Mesodermal cell (in vitro differentiated cells): Measurements from ENCODE around the gene ELOVL5.

Experiments
- H3K27ac ChIP-seq: 2 replicates; pipeline ENCODE4 v1.7.0; 2013; ENCODE audit warnings: mild to moderate bottlenecking, low read depth, low read length, moderate library complexity; ENCODE audit not compliant: severe bottlenecking
- H3K36me3 ChIP-seq: 2 replicates; pipeline ENCODE4 v1.7.1; 2013; ENCODE audit warnings: mild to moderate bottlenecking, low read length, moderate library complexity; ENCODE audit not compliant: control insufficient read depth, insufficient read depth
- H3K4me1 ChIP-seq: one replicate; pipeline ENCODE4 v1.7.1; 2013; ENCODE audit warnings: mild to moderate bottlenecking, low read length; ENCODE audit not compliant: insufficient read depth, control insufficient read depth, poor library complexity, severe bottlenecking
- H3K4me3 ChIP-seq: 2 replicates; pipeline ENCODE4 v1.7.0; 2013; ENCODE audit warnings: low read length, control low read depth, mild to moderate bottlenecking; ENCODE audit not compliant: insufficient read depth, poor library complexity, severe bottlenecking; ENCODE audit errors: extremely low read depth
- H3K9me3 ChIP-seq: 2 replicates; pipeline ENCODE4 v1.7.1; 2013; ENCODE audit warnings: mild to moderate bottlenecking, low read length, moderate library complexity; ENCODE audit not compliant: control insufficient read depth
- WGBS, 2 experiments: methylation state at CpG; one replicate each; pipeline ENCODE4 v1.1.5; 2013; ENCODE audit warnings: missing lambda C conversion rate in 2 of 2; ENCODE audit not compliant: insufficient coverage in 2 of 2; 5-methylcytosine and 5-hydroxymethylcytosine counted together

ELOVL5 gene

DNA sequence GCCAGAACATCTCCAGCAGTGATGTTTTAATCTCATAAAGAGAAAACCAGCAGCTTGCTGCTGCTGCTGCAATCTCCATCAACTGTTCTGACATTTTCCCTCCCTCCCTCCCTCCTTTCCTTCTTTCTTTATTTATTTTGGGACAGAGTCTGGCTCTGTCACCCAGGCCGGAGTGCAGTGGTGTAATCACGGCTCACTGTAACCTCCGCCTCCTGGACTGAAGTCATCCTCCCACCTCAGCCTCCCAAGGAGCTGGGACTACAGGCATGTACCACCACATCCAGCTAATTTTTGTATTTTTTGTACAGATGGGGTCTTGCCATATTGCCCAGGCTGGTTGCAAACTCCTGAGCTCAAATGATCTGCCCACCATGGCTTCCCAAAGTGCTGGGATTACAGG lies 5.7 kb downstream of the ELOVL5 start:
- no peaks in the 10 kb centered on the region for H3K4me1 ChIP-seq

DNA sequence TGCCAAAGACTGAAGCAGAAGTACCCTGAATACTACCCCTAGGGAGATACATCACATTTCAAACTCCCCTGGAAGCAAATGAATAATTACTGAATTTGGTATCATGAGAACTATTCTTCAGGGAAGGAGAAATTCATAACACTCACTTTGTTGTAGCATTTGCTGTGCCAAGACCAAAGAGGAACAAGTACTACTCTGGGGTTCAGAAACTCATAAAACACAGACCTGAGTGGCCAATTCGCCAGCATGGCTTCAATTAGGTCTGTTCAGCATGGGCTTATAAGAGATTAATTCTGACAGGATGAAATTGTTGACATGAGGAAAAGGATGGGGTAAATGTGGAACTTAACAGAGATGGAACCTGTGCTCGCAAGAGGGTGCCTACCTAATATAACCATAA lies 6.5 kb downstream of the ELOVL5 start:
- no peaks in the 10 kb centered on the region for H3K9me3 ChIP-seq
- H3K36me3 ChIP-seq = peaks cover 37% of the 10 kb centered on the region
- H3K27ac ChIP-seq = no peak overlapping the region
- H3K4me3 ChIP-seq = no peak overlapping the region
- H3K4me1 ChIP-seq = no peaks in the 10 kb centered on the region
- 67 to 73% methylated on average over 1 of the region's 2 CpGs for whole genome bisulfite sequencing, 2 experiments

More for the DNA sequence above, 5.7 kb downstream of the ELOVL5 start:
- no peaks in the 10 kb centered on the region for H3K9me3 ChIP-seq
- peaks cover 29% of the 10 kb centered on the region for H3K36me3 ChIP-seq
- 87% methylated on average over 3 of the region's 3 CpGs; no CpG with 5 or more reads in 1 of the 2 experiments for WGBS, 2 experiments
- H3K27ac ChIP-seq = no peak overlapping the region
- H3K4me3 ChIP-seq = no peak overlapping the region

- H3K4me1 ChIP-seq = no peaks in the 10 kb centered on the region
- H3K36me3 ChIP-seq = peaks cover 35% of the 10 kb centered on the region
- 80 to 92% methylated on average over 2 of the region's 2 CpGs for WGBS, 2 experiments
- H3K9me3 ChIP-seq = no peaks in the 10 kb centered on the region
- H3K27ac ChIP-seq = no peak overlapping the region
- H3K4me3 ChIP-seq = no peak overlapping the region
These were observed 8.2 kb downstream of the ELOVL5 start for GRCh38 chr6:53340536-53340935.

DNA sequence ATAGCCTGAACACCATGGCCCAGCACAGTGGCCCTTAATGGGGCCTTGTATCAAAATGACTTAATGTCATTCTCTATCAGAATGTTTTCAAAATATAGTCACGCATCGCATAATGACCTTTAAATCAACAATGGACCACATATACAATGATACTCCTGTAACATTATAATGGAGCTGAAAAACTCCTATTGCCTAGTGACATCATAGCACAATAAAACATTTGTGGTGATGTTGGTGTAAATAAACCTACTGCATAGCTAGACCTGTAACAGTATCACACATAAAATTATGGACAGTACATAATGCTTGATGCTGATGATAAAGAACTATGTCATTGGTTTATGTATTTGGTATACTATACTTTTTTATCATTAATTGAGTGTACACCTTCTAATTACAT lies 9.3 kb downstream of the ELOVL5 start:
- H3K4me3 ChIP-seq = no peak overlapping the region
- no peaks in the 10 kb centered on the region for H3K9me3 ChIP-seq
- no peak overlapping the region for H3K27ac ChIP-seq
- peaks cover 30% of the 10 kb centered on the region for H3K36me3 ChIP-seq
- WGBS, 2 experiments = 100% methylated on average over 1 of the region's 2 CpGs; no CpG with 5 or more reads in 1 of the 2 experiments
- H3K4me1 ChIP-seq = no peaks in the 10 kb centered on the region

DNA sequence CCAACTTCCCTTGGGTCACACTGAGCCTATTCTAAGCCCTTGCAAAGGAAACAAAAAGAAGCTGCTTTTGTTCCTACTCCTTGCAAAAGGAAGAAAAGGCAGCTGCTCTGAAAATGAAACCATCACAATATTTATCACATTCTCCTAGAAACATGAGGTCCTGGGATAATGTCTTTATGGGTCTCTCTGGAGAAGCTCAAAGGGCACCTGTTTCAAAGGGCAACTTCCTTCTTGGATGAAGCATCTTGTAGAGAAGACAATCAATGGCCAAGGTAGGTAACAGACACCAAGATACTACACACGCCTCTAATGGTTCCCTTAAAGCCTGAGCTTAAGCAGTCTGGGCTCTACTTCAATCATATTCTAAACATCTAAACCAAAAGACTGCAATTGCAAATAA lies 10.4 kb downstream of the ELOVL5 start:
- Histone ChIP-seq H3K4me3 (no peak overlapping the region), H3K27ac (no peak overlapping the region), H3K9me3 (no peaks in the 10 kb centered on the region), H3K36me3 (peaks cover 35% of the 10 kb centered on the region), H3K4me1 (no peaks in the 10 kb centered on the region)
- 86% methylated on average over 1 of the region's 1 CpG; no CpG with 5 or more reads in 1 of the 2 experiments for whole genome bisulfite sequencing, 2 experiments

DNA sequence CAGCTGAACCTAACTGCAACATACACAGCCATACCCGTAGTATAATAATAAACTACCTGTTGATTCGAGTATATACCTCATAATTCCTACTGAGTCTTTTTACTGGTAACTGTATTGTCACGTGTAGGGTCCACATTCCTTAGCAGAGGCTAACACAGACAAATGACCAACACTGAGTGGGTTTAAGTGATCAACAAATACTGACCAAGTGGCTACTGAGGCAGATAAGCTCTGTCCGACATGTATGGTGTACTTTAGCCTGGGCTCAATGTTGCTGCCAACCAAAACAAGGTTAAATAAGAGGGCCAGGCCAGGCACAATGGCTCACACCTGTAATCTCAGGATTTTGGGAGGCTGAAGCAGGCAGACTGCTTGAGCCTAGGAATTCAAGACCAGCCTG lies 12.7 kb downstream of the ELOVL5 start:
- H3K4me1 ChIP-seq = no peaks in the 10 kb centered on the region
- 83 to 97% methylated on average over 2 to 4 of the region's 4 CpGs for WGBS, 2 experiments
- no peak overlapping the region for H3K4me3 ChIP-seq
- H3K9me3 ChIP-seq = no peaks in the 10 kb centered on the region
- no peak overlapping the region for H3K27ac ChIP-seq
- peaks cover 34% of the 10 kb centered on the region for H3K36me3 ChIP-seq

DNA sequence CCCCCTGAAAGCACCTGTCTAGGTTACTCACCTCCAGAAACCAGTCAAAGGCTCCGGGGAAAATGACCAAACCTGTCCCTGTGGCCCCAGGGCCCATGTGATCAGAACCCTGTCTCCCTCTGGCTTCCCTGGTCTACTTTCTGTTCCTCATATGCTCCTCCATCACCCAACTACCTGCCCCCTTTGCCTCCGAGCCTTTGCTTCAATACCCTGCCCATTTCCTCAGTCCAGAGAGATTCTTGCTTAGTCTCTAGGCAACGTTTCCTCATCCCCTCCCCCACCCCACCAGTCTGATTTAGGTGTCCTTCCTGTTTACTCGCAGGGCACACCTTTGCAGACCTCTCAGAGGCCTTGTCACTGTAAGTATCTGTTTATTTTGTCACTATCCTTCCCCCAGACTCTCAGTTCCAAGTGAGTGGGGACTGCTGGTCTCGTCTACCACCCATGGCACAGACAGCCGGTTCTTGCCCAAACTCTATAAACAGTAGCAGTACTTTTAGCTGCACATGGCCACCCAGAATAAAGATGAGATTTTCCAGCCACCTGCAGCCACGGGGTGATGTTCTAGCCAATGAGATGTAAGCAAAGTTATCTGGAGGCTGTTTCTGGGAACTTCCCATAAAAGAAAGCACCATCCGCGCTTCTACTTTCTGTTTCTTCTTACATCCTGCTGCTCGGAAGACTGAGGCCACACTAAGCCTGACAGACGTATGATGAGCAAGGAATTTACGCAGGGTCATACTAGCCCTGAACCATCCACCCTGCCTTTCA lies 13.3 kb downstream of the ELOVL5 start:
- 88 to 95% methylated on average over 10 to 11 of the region's 12 CpGs for WGBS, 2 experiments
- no peak overlapping the region for H3K4me3 ChIP-seq
- no peaks in the 10 kb centered on the region for H3K4me1 ChIP-seq
- H3K9me3 ChIP-seq = no peaks in the 10 kb centered on the region
- peaks cover 34% of the 10 kb centered on the region for H3K36me3 ChIP-seq
- H3K27ac ChIP-seq = no peak overlapping the region

DNA sequence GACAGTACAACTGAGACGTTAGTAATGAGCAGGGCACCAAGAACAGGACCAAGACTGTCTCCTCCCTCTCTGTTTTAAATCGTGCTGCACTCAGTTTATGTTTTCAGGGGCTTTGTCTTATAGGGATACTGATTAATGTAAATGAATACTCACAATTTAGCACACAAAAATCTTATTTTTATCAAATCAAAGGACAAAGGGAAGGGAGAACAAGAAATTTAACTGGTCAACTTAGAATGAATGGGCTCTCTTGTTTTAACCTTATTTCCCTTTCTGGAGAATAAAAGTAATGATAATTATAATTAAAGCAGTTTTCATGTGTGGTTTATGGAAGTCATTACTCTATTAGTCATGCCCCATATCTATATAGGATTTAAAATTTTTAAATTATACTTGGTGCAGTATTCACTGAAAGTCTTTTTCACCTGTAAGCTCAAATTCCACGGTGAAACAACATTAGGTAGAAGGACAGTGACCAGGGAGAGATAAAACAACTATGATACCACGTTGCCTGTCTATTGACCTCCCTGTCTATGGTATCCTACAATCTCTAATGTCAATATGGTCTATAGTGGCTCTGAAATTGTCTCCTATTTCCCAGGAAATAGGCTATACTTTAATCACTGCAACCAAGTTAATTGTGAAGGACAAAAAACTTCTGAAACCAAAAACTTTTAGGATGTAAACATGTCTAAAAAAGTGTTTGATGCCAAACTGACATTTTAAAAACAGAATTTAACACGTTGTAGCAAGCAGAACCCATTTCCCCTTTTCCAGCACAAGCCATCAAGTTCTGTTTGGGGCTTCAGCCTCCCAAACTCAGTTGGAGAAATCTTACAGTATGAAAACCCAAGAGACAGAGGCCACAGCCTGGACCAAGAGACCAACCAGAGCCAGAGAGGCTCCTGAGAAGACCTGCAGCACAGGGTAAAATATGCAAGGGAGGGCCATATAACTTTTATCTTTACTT lies 15.0 kb downstream of the ELOVL5 start:
- Histone ChIP-seq H3K9me3 (no peaks in the 10 kb centered on the region), H3K4me3 (no peak overlapping the region), H3K4me1 (no peaks in the 10 kb centered on the region), H3K27ac (no peak overlapping the region), H3K36me3 (peaks cover 34% of the 10 kb centered on the region)
- 85 to 100% methylated on average over 1 to 2 of the region's 5 CpGs for WGBS, 2 experiments

DNA sequence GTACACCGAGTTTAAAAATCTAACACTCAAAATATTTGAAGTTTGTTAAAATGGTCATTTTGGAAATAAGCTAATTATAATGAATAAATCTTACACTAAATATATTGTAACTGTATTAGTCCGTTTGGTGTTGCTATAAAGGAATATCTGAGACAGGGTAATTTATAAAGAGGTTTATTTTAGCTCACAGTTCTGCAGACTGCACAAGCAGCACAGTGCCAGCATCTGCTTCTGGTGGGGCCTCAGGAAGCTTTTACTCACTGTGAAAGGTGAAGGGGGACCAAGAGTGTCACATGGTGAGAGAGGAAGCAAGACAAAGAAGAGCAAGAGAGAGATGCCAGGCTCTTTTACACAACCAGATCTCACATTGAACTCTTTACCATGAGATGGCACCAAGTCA lies 17.1 kb downstream of the ELOVL5 start:
- Histone ChIP-seq H3K27ac (no peak overlapping the region), H3K4me3 (no peak overlapping the region), H3K9me3 (no peaks in the 10 kb centered on the region), H3K4me1 (peaks cover 14% of the 10 kb centered on the region), H3K36me3 (peaks cover 18% of the 10 kb centered on the region)
- WGBS, 2 experiments = 100% methylated on average over 1 of the region's 2 CpGs; no CpG with 5 or more reads in 1 of the 2 experiments

- Histone ChIP-seq H3K36me3 (peaks cover 18% of the 10 kb centered on the region), H3K9me3 (no peaks in the 10 kb centered on the region), H3K27ac (no peak overlapping the region), H3K4me1 (peaks cover 14% of the 10 kb centered on the region), H3K4me3 (no peak overlapping the region)
- no CpG with 5 or more reads among the region's 1 CpG for WGBS, 2 experiments
These were observed 18.6 kb downstream of the ELOVL5 start for GRCh38 chr6:53330137-53330536.
